GM08714 (cell line): ENCODE measurements around the gene NDUFA13.

Experiments
- H3K4me3 ChIP-seq: fragments of 200-500 bp; sonication (Bioruptor generic); 2 replicates; pipeline ENCODE4 v1.5.1; 2014; ENCODE audit warnings: mild to moderate bottlenecking, low read length, inconsistent platforms
- ZNF274 ChIP-seq: IDR thresholded peaks from 2 replicates; pipeline ENCODE4 v1.6.1; 2012; ENCODE audit warnings: mild to moderate bottlenecking, low read depth, low read length

NDUFA13 gene

DNA sequence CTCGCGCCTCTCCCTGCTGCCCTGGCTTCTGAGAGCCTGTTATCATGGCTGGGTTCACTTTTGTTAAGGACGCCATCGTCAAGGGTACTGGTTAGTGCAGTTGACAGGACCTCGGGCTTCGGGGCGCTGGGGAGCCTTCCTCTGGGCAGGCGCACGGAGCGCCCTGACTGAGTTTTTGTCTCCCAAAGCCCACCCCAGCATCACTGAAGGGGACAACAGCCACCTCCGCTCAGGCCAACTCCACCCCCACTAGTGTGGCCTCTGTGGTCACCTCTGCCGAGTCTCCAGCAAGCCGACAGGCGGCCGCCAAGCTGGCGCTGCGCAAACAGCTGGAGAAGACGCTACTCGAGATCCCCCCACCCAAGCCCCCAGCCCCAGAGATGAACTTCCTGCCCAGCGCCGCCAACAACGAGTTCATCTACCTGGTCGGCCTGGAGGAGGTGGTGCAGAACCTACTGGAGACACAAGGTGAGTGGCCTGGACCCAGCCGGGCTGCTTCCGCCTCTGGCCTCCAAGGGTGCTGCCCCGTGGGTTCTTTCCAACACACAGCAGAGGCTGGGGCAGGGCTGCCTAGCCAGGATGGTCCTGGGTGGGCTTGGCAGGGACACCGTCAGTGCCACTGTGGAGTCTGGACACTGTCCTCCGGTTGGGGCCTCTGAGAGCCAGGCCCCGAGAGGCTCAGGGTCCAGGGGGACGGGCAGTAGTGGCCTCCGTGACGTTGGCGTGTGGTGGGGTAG, 17.6 kb upstream of the NDUFA13 start:
- TF ChIP-seq ZNF274, result no peak
- no peak overlapping the region for H3K4me3 ChIP-seq

- no peak for TF ChIP-seq ZNF274
- no peak overlapping the region for H3K4me3 ChIP-seq
Measured at GRCh38 chr19:19499272-19499995, 16.6 kb upstream of the NDUFA13 start.

- TF ChIP-seq ZNF274, result no peak
- no peak overlapping the region for H3K4me3 ChIP-seq
Measured at GRCh38 chr19:19500975-19501644, 14.9 kb upstream of the NDUFA13 start.

- no peak for TF ChIP-seq ZNF274
Measured at GRCh38 chr19:19501798-19502197, 14.2 kb upstream of the NDUFA13 start.

GRCh38 chr19:19502281-19502680, 13.7 kb upstream of the NDUFA13 start:
- no peak overlapping the region for H3K4me3 ChIP-seq
- no peak for TF ChIP-seq ZNF274

More at GRCh38 chr19:19501798-19502197, 14.2 kb upstream of the NDUFA13 start:
- no peak overlapping the region for H3K4me3 ChIP-seq

DNA sequence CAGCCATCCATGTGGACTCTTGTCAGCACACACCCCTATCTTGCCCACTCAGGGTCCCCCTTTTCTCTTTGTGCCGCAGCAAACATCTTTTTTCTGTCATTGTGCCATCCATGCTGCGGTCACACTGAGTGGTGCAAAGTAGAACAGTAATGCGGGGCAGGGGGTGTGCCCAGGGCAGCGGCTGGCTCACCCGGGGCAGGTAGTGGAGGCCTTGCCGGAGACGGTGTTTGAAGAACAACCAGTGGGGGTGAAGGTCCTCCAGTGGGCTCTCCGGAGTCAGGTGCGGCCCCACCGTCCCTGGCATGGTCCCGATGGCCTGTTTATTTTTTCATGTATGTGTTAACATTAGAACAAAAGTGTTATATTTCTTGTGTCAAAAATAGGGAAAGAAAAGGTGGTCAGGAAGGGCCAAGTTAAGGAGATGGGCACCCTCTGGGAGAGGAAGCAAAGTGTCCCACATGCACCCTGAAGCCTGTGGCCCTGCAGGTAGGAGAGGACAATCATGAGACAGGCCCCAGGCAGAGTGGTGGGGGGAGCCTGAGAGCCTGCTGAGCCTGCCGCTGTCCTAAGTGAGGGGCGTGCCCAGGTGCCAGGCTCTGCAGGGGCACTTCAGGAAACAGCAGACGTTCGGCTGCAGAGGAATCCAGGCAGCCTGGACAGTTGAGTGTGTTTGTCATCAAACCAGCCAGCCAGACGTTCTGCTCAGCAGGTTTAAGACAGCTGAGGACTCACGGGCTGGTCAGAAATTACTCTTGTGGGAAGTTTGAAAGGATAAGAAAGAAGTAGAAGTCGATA, 13.0 kb upstream of the NDUFA13 start:
- H3K4me3 ChIP-seq, result no peak overlapping the region
- TF ChIP-seq ZNF274, result no peak

DNA sequence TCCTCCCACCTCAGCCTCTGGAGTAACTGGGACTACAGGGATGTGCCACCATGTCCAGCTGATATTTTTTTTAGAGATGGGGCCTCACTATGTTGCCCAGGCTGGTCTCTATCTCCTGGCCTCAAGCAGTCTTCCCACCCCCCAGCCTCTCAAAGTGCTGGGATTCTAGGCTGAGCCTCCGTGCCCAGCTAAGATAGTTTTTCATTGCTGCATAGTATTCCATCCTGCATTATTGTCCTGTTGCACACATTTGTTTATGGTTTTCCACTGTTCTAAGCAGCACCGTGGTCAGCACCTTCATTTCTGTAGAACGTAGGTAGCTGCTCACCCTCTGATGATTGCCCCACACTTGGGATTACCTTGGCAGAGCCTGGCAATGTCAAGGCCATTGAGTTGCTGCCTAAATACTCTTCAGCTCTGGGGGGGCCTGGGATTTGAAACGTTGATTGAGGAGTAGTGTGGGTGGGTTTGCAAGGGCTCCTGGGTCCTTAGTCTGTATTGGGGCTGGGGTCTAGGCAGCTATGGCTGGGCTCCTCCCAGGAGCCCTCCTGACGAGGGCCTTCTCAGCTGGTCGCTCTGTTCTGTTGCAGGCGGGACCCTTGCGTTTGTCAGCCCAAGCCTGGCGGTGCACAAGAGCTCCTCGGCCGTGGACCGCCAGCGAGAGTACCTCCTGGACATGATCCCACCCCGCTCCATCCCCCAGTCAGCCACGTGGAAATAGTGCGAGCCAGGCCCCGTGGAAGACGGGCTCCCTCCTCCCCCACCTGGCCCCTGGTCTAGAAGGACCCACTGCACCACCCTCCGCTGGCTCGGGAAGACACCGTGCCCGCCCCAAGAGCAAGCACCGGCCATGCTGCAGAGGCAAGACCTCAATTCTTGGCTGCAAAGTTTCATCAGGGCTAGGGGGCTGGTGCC, 11.0 kb upstream of the NDUFA13 start:
- no peak overlapping the region for H3K4me3 ChIP-seq
- TF ChIP-seq ZNF274, result no peak

DNA sequence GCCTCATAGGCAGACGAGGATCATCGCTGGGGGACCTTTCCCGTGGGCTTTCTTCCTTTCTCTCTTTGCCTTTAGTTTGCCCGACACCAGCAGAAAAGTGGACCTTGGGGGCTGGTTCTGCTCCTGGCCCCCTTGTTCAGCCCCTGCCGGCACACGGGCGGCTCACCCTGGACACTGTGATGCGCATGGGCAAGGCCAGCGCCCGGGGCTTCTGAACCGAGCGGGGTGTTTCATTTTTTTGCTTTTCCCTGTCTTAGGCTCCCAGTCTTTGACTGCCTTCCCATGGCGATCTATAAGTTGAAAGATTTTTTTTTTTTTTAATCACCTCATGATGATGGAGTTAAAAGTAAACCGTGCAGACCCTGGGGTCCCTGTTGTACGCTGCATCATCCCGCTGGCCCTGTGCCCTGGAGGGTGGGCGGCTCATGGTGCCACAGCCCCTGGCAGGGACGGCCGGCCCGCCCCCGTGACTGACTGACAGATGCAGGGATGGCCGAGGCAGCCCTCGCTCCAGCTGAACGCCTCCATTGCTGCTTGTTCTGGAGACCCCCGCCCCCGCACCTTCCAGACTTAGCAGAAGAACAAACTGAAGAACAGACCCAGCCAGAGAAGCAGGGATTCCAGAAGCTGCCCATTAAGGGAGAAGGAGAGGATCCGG, 10.2 kb upstream of the NDUFA13 start:
- H3K4me3 ChIP-seq, result no peak overlapping the region
- TF ChIP-seq ZNF274, result no peak

GRCh38 chr19:19506592-19506991, 9.4 kb upstream of the NDUFA13 start:
- H3K4me3 ChIP-seq, result no peak overlapping the region
- no peak for TF ChIP-seq ZNF274

- no peak for TF ChIP-seq ZNF274
- no peak overlapping the region for H3K4me3 ChIP-seq
Measured at GRCh38 chr19:19507354-19507753, 8.7 kb upstream of the NDUFA13 start.

DNA sequence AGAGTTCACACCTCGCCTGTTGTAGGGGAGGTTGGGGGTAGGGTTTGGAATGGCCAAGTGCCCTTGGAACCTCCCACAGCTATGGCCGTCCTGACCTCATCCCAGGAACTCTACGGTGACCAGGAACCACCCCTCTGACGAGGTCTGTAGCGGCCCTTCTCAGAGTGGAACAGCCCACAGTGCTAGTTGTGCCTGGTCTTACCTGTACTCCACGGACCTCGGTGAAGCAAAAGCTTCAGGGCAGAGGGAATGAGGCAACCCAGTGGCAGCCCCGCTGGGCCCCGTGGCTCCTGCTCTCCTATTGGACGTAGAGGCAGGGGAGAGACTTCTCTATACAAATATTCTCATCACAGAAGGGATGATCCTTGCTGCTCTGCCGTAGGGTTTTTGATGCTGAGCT, 7.8 kb upstream of the NDUFA13 start:
- no peak for TF ChIP-seq ZNF274
- H3K4me3 ChIP-seq, result no peak overlapping the region

DNA sequence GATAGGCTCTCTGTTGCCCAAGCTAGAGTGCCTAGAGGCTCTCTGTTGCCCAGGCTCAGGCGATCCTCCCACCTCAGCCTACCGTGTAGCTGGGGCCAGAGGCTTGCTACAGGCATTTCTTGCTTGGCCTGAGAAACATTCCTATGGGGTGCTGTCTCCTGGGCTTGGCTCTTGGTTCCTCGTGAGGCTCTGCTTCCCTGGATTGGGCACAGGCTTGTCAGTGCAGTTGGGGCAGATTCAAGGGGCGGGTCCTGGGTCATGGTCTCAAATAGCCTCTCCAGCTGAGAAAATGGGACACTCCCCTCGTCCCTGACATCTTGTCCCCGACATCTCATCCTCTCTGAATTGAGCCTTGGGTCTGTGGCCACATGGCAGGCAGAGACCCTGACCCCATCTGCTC, 5.6 kb upstream of the NDUFA13 start:
- no peak for TF ChIP-seq ZNF274
- no peak overlapping the region for H3K4me3 ChIP-seq

GRCh38 chr19:19513682-19514081, 2.3 kb upstream of the NDUFA13 start:
- TF ChIP-seq ZNF274, result no peak
- no peak overlapping the region for H3K4me3 ChIP-seq
